Measurements from ENCODE around the gene IGFLR1.

DNA sequence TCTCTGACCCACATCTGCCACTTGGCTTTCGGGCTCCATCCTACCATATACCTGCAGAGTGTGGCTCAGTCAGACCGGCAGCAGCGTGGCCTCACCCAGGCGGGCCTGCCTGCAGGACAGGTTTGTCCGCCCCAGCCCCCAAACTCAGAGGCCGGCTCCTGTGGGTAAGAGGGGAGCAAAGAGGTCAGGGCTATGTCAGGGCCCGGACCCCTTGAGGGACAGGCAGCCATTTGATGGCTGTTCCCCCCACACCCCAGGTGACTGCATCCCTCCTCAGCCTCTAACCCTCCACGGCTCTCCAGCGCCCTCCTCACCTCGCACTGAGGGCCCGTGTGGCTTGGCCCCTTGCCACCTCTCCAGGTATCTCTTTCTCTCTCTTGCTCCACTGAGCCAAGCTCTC is 50.2 kb downstream of the IGFLR1 start:
- TF ChIP-seq, protein P1, sequence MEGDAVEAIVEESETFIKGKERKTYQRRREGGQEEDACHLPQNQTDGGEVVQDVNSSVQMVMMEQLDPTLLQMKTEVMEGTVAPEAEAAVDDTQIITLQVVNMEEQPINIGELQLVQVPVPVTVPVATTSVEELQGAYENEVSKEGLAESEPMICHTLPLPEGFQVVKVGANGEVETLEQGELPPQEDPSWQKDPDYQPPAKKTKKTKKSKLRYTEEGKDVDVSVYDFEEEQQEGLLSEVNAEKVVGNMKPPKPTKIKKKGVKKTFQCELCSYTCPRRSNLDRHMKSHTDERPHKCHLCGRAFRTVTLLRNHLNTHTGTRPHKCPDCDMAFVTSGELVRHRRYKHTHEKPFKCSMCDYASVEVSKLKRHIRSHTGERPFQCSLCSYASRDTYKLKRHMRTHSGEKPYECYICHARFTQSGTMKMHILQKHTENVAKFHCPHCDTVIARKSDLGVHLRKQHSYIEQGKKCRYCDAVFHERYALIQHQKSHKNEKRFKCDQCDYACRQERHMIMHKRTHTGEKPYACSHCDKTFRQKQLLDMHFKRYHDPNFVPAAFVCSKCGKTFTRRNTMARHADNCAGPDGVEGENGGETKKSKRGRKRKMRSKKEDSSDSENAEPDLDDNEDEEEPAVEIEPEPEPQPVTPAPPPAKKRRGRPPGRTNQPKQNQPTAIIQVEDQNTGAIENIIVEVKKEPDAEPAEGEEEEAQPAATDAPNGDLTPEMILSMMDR (IDR thresholded peaks at IDR 0.05): no peak
- no peak for TF ChIP-seq POLR2A (IDR thresholded peaks at IDR 0.05)
